HG03196 (cell line): ENCODE measurements around the gene ARSD.
"Not testable (repeated sequence)": the region's sequence is repeated elsewhere in the genome, so short reads cannot be mapped to it uniquely, and the experiment has no call there.

ENCODE experiments used
- ATAC-seq: cut with Tn5 transposase; IDR thresholded peaks from one replicate; pipeline ENCODE4 v1.9.1; 2021; ENCODE audit not compliant: unreplicated experiment

The ARSD gene, protein sequence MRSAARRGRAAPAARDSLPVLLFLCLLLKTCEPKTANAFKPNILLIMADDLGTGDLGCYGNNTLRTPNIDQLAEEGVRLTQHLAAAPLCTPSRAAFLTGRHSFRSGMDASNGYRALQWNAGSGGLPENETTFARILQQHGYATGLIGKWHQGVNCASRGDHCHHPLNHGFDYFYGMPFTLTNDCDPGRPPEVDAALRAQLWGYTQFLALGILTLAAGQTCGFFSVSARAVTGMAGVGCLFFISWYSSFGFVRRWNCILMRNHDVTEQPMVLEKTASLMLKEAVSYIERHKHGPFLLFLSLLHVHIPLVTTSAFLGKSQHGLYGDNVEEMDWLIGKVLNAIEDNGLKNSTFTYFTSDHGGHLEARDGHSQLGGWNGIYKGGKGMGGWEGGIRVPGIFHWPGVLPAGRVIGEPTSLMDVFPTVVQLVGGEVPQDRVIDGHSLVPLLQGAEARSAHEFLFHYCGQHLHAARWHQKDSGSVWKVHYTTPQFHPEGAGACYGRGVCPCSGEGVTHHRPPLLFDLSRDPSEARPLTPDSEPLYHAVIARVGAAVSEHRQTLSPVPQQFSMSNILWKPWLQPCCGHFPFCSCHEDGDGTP

GRCh38 chrX:2928583-2929434 is at the start of gene ARSD:
Gene ARSD, minus strand, starts transcription at chrX:2929339. Its CDS starts 64 bp downstream, at chrX:2929275.
- peak; percentile 95 for ATAC-seq

DNA sequence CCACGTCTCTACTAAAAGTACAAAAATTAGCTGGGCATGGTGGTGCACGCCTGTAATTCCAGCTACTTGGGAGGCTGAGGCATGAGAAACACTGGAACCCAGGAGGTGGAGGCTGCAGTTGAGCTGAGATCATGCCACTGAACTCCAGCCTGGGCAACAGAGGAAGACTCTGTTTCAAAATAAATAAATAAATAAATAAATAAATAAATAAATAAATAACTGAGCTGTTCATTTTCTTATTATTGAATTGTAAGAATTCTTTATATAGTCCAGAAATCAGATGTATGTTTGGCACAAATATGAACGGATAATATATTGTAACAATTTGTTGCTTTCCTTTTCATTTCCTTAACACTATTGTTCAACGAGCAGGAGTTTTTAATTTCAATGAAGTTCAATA is 49.5 kb upstream of the ARSD start:
- not testable (repeated sequence) for ATAC-seq

DNA sequence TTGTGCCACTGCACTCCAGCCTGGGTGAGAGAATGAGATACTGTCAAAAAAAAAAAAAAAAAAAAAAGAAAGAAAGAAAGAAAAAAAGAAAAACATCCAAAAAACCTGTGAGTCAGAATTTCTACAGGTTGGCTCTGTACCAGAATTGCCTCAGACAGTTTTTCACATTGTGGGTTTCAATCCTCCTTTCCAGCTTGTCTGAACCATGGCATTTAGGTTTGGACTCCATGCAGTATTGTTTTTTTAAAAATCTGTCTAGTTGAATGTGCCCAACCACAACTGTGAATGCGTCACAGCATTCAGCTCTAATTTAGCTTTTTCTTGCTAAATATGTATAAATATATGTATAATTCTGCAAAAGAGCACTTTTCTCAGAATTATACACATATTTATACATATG is 45.8 kb upstream of the ARSD start:
- ATAC-seq = no peak

DNA sequence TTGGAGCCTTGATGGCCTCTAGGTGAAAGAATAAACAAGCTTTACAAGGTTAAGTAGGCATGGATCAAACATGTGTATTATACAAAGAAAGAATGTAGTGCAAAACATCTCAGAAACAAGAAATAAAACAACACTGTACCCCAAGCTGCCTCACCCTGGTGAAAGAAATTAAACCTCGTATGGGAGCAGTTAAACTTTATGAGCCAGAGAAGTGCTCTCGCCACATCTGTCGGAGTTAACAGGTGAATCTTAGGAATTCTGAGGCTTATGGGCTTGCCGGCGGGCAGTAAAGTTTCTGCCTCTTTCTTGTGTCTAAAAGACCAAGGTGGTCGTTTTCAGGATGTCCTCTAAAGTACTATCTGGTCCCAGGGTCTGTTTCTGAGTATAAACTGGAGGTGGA is 43.3 kb upstream of the ARSD start:
- ATAC-seq = no peak

- ATAC-seq = no peak
Measured at GRCh38 chrX:2969021-2969420, 39.9 kb upstream of the ARSD start.

DNA sequence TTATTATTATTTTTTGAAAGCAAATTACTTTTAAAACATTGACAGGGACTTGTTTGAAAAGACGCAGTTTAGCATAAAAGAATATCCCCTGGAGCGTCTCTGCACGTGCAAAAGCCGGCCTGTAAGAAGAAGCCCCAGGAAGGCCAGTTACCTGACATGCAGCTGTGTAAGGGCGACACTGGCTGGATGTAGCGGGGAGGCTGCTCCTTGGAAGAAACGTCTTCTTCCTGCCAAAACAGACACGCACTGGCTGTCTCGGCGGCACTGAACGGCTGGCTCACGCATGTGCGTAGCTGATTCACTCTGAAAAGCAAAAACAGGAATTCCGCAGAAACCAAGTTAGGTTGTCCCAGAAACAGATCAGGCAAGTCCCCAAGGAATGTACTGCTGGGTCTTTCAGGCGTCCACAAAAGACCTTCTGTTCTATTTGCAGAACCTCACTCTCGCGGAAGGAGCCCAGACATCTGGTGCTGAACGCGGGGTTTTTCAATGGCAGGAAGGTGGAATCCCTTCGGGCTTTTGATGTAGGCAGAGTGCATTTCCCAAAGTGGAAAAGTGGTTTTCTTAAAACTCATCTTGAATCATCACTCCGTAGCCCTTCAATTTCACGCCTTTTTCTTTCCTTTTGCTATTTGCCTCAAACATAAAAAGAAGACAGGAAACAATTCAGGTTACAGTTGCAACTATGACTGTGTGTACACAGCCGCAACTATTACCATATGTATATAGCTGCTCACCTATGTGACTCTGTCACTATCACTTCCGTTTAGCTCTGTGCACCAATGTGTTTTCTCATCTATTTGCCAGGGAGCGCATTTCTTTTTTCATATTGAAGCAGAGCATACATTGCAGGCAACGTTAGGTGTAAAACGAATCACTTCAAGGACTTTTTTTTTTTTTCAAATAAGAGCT is 39.1 kb upstream of the ARSD start:
- ATAC-seq = no peak

DNA sequence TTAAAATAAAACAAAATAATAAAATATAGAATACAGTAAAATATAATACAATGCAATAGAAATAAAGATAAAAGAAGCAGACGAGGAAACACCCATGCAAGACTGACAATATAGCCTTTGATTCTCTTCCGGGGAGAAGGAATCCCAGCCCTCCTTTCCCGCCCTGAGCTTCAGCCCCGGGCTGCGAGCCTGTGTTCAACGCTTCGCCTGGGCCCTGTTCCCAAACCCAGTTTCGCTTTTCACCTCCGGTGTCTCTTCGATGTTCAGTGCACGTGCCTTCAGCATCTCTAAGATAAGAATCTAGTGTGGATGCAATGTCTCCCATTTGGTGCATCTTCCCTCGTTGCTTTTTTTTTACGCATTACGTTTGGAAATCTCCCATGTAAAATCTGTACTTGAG is 38.4 kb upstream of the ARSD start:
- ATAC-seq = no peak

DNA sequence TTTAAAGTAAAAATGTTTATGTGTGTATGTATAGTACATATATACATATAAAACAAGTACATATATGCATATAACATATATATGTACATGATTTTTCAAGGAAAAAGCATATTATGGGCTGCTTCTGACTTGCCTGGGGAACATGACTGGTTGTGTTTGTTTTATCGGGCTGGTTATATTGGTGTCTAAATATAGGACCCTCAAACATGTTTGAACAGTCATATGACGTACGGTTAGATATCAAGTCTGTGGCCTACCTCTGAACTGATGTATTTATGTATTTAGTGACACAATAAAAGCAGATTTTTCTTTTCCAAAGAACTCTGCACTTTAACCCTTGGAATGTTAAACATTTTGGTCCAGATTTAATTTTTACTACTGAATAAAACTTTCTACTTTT is 37.9 kb upstream of the ARSD start:
- no peak for ATAC-seq

GRCh38 chrX:2965965-2966364 is 36.8 kb upstream of the ARSD start:
- no peak for ATAC-seq

- not testable (repeated sequence) for ATAC-seq
Measured at GRCh38 chrX:2963992-2964794, 35.1 kb upstream of the ARSD start.

GRCh38 chrX:2963449-2963848 is 34.3 kb upstream of the ARSD start:
- not testable (repeated sequence) for ATAC-seq

GRCh38 chrX:2962381-2962780 is 33.2 kb upstream of the ARSD start:
- no peak for ATAC-seq

- ATAC-seq = no peak
Measured at GRCh38 chrX:2960861-2961515, 31.8 kb upstream of the ARSD start.

DNA sequence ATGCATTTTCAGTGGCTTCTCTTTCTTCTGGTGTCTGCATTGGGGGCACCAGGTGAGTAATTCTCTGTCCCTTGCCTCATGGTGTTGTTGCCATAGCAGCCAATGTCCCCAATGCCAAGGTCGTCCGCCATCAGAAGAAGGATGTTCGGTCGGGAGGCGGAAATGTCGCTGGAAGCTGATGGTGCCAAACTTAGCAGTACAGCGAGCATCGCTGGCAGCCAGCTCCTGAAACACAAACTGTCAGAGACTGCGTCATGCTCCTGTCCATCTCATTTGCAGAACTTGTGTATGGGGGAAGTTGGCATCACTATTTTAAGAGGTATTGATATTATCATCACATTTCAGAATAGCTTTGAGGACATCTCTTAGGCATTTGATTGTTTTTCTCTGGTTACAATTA is 29.1 kb upstream of the ARSD start:
- ATAC-seq = no peak

DNA sequence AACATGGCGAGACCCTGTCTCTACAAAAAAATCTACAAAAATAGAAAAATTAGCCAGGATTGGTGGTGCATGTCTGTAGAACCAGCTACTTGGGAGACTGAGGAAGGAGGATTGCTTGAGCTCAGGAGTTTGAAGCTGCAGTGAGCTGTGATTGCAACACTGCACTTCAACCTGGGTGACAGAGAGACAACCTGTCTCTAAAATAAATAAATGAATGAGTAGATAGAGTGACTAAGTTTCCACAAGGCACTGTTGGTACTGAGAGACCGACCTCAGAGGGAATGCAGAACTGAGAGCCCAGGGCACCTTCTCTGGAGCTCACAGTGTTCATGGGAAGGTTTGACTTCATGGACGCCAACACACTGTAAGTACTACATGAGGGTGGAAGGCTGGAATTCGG is 26.7 kb upstream of the ARSD start:
- ATAC-seq = no peak

DNA sequence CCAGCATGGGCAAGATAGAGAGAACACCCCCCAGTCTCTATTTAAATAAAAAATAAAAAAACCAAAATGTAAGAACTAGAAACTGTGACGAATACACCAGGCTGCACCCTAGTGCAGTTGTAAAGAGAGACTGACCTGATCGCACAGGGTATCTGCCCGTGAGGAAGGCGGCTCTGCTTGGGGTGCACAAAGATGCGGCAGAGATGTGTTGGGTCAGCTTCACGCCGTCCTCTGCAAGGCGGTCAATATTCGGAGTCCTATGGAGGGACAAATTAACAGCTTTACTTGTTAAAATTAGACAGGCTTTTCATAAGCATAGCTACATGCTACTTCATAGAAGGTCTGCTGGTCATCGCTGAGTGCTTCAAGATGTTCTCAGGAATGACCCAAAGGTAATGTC is 26.1 kb upstream of the ARSD start:
- ATAC-seq = no peak

DNA sequence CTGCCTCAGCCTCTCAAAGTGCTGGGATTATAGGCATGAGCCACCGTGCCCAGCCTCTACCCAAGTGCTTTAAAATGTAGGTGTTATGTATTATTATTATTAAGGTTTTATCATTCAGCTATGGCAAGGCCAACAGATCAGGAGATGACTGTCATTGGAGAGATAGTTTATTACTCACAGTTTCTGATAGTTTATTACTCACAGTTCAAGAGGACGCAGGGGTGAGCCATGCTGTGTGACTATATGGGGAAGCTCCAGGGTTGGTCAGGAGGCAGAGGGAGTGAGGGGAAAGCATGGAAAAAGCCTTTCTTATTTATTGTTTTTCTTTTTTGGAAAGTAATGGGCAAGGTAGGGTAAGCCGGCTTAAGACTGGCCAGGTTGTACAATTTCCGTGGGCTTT is 25.4 kb upstream of the ARSD start:
- ATAC-seq = no peak

DNA sequence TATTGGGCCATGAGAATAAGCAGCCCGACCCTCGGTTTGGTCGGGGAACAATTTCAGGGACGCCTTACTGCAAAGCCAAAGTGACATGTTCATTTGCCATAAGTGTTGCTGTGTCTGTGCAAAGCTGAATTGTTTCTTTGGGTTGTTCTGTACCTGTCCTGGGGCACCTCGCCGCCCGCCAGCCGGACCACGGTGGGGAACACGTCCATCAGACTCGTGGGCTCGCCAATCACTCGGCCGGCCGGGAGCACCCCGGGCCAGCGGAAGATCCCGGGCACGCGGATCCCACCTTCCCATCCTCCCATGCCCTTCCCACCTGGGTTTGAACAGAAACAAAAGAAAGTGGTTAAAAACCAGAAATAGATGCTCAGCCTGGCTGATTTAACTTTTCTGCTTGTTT is 8.8 kb upstream of the ARSD start:
- not testable (repeated sequence) for ATAC-seq
